Stimulated activated CD4-positive, alpha-beta T cell treated with anti-CD3 and anti-CD28 coated beads, Interleukin-2, amount 100 ng/mL, for 24 hours (primary cell): ENCODE data around the gene AMH.
"Not testable (repeated sequence)": the region's sequence is repeated elsewhere in the genome, so short reads cannot be mapped to it uniquely, and the experiment has no call there.

Source experiments
- DNase-seq, 2 donors: peaks; one replicate each; pipeline ENCODE4 v3.0.0-alpha.2; 2020

The AMH gene

GRCh38 chr19:2271234-2272103 lies 22.3 kb downstream of the AMH start:
- peak in 1 of 2 donors; percentile 37 for DNase-seq

DNA sequence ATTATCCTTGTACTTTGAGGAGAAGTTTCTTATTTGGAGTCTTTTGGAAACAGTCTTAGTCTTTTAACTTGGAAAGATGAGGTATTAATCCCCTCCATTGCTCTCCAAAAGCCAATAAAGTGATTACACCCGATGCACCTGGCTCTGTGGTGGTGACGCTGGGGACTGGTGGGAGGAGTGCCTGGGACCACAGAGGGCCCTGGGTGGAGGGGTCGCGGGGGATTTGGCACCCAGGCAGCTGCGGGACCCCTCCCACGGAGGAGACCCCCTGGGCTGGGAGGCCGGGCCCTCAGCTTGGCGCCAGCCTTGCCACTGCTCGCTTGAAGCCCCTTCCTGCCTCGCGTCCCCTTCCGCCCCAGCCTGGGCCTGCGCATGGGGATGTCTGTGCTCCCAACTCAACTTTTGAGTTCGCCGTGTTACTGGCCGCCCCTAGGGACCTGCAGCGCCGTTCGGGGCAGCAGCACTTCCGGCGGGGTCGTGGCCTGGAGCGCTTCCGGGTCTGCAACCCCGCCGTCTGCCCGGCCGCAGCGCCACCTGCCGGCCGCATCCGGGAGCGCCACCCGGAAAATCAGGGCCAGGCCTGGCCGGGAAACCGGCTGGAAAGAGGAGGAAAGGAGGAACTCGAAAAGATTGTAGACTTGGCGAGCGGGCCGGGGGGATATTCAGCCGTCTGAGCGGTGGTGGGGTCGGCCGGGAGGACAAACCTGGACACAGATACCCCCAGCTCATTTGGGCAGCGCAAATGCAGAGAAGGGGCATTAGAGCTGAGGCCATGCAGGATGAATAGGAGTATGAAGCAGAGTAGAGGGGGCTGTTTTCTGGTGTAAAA lies 24.4 kb downstream of the AMH start:
- peak; percentile 82 to 83 for DNase-seq

- no peak for DNase-seq
Measured at GRCh38 chr19:2274185-2274711, 25.1 kb downstream of the AMH start.

DNA sequence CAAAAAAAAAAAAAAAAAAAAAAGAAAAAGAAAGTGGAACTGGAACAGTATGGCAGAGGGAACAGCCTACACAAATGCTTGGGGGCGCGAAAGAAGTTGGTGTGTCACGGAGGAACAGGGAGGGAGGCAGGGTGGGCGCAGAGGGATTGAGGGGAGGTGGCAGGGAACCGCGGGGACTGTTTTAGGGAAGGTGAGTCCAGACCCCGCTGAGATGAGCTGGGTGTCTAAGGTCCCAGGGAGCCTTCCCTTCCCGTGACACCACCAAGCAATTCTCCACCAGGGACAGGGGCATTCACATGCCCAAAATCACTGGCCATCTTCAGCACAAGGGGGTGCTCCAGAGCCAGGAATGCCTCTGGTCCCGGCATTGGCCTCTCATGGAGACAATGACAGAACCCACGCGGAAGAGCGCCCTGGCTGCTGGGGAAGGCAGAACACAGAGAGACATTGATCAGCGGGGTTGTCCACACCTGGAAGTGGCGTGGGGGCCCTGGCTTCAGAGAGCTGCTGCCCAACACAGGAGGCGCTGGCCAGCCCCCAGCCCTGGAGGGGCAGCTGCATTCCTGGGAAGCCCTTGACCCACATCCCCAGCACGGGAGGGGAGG lies 25.9 kb downstream of the AMH start:
- DNase-seq, result peak; percentile 53 to 55

DNA sequence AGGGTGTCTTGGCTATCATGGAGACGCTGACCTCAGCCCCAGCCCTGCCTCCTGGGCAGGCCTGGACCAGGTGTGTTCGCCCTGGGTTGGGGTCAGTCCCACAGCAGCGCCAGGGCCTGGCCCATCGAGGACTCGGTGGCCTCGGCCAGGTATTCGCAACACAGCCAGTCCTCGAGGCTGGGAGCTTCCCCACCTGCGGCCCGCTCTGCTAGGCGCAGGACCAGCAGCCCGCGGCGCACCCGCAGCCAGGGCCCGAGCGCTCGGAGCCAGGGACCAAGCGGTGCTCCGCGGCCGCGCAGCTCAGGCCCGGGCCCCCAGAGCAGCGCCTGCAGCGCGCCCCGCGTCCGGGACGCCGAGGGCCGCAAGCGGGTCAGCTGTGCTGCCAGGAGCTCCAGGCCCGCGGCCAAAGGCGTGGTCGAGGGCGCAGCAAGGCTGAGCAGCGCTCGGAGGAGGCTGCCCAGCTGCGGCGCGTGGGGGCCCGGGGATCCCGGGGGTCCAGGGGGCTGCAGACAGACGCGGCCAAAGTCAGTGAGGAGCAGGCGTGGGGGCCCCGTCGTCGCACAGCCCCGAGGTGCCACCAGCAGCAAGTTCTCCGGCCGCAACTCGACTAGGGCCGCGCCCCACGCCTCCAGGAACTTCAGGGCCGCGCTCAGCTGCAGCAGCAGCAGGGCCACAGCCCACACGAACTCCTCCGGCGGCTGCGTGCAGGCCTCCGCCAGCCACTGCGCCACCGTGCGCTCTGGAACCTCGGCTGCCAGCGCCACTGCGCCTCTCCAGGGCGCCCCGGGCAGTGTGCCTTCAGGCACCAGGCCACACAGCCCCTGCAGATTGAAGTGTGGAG lies 26.7 kb downstream of the AMH start:
- DNase-seq, result no peak

DNA sequence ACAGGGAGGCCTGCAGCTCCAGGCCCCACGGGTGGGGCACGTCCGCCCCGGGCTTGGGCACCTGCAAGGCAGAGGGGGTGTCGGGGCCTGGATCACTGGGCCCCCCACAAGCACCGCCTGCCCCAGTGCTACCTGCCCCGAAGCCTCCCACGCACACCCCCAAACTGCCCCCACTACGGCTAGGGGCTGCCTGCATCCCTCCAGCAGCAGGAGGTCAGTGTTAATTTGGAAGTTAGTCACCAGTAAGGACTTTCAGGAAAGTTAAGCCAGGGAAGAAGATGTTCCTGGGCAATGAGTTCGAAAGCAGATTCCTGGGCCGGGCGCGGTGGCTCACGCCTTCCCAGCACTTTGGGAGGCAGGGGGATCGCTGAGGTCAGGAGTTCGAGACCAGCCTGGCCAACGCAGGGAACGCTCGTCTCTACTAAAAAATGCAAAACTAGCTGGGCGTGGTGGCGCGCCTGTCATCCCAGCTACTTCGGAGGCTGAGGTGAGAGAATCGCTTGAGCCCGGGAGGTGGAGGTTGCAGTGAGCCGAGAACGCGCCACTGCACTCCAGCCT lies 27.4 kb downstream of the AMH start:
- no peak for DNase-seq

GRCh38 chr19:2277138-2277537 lies 28.0 kb downstream of the AMH start:
- no peak for DNase-seq

DNA sequence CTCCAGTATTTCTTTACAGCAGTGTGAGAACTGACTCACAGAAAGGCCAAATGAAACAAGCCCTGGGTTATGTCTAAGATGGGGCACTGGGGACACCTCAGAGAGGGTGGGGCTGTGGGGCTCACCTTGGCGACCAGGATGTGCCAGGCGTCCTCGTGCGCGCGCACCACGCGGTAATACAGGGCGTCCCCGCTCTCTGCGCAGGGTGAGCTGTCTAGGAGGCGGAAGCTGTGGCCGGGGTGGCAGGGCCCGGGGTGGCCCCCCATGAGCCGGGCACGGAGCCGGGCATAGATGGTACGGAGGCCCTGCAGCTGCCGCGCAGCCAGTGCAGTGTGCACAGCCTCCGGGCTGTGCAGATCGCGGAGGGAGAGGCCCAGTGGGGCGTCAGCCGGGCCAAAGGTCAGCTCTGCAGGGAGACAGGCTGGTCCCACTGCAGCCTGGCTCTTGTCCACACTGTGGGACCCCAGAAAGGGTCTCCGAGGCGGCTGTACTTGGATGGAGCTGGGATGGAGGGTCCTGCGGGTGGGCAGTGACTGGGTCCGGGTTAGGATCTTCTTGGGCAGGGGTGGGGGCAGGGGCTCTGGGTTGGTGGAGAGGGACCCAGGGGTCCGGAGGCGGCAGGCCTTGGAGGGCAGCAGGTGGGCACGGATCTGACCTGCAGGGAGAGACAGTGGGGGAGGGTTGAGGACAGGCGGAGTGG lies 29.5 kb downstream of the AMH start:
- no peak for DNase-seq

GRCh38 chr19:2280633-2281264 lies 31.6 kb downstream of the AMH start:
- DNase-seq, result no peak

DNA sequence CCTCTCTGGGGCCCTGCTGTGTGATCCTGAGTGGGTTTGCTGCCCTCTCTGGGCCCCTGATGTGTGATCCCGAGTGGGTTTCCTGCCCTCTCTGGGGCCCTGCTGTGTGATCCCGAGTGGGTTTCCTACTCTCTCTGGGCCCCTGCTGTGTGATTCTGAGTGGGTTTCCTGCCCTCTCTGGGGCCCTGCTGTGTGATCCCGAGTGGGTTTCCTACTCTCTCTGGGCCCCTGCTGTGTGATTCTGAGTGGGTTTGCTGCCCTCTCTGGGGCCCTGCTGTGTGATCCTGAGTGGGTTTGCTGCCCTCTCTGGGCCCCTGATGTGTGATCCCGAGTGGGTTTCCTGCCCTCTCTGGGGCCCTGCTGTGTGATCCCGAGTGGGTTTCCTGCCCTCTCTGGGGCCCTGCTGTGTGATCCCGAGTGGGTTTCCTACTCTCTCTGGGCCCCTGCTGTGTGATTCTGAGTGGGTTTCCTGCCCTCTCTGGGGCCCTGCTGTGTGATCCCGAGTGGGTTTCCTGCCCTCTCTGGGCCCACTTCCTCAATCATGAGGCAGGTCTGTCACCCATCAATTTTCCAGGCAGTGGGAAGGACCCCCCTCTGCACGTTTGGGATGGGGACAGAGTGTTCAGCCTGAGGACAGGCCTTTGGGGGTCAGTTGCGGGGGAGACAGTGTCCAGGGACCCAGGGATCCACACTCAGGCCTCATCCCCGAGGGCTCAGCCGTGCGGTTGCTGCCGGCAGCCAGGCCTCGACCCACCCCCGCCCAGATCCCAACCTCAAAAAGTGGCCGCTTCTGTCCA lies 32.3 kb downstream of the AMH start:
- DNase-seq, result not testable (repeated sequence)

DNA sequence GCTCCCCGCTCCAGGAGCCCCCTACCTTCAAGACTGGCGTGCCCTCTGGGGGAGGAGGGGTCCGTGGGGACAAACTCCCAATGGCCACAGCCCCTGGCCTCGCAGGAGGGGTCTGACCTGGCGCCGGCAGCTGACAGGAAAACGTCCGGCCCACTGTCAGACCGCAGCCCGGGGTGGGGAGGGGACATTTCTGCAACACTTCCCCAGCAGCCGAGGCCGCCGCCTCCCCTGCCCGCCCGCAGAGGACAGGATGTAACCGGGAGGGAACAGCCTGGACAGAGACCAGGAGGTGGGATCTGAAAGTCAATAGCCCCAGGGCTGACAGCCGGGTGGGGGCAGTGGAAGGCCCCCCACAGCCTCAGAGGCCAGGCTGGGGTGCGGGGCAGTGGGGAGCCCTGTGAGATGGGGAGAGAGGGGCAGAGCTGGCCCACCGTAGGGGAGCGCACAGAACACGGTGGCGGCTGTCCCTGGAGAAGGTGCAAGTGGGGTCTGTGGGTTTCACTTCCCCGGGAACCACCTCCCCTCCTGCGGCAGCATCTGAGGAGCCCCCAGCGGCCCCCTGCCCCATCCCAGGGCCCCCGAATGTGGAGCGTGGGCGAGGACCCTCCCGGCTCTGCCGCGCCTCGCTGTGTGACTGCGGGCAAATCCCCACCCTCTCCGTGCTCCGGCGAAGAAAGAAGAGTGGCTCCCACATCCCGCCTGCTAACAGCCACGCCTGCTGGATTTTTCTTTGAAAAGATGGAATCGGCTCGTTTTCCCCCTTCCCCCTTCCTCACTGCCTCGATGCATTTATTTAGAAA lies 33.1 kb downstream of the AMH start, which contains the start of gene PEAK3:
TSS of gene PEAK3 (minus strand) at position 114 of the 800 bp plus-strand sequence. CDS start 1,244 bp downstream, outside the sequence.
- peak in 1 of 2 donors; percentile 40 for DNase-seq

DNA sequence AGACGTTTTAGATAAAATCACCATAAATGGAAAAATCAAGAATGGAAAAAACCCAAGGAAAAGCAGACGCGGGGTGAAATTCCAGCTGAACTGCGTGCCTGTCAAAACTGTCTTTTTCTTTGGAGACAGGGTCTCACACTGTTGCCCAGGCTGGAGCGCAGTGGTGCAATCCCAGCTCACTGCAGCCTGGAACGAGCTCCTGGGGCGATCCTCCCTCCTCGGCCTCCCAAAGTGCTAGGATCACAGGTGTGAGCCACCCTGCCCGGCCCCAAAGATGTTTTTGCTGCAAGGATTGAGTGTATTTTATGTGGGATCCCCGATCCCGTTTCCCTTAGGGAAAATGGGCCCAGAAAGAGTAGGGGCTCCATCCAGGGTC lies 33.7 kb downstream of the AMH start:
- DNase-seq, result no peak

DNA sequence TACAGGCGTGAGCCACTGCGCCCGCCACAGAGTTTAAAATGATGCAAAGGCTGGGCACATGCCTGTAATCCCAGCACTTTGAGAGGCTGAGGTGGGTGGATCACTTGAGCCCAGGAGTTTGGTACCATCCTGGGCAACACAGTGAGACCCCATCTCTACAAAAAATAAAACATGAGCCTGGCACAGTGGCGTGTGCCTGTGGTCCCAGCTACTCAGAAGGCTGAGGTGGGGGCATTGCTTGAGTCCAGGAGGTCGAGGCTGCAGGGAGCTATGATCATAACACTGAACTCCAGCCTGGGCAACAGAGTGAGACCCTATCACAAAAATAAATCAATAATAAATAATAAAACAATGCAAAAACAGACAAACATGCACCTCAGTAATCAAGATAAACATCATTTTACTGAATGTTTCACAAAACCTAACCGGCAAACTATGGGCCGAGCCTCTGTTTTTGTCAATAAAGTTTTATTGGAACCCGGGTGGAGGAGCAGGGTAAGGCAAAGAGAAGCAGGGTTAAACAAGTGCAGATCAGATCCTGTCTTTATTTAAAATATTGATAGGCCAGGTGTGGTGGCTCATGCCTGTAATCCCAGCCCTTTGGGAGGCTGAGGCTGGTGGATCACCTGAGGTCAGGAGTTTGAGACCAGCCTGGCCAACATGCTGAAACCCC lies 34.8 kb downstream of the AMH start:
- DNase-seq, result no peak

DNA sequence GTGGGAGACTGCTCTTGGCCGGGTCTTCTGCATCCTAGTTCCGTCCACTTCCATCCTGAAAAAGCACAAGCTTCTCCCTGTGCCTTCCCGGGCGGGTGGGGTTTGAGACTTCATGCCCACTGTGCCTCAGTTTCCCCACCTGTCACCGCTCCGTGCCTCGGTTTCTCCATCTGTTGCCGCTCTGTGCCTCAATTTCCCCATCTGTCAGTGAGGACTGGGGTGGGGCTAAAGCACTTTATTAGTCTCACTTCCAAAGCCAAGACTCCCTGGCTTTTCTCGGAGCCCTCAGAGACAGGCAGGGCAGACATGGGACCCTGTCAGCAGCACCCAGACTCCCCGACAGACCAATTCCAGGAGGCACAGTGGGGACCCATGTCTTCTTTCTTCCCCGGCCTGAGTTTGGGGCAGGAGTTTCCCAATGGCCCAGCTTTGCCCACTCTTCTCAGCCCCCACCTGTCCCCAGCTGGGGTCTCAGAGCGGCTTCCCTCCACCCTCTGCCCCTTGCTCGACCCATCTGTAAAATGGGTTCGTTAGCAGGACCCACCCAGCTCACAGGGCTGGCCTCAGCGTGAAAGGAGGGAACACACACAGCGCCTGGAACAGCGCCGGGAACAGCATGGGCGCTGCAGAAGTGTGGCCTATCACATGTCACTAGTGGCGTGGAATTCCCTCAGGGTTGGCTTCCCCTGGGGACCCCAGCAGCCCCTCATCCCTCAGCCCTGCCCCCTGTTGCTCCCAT lies 37.4 kb downstream of the AMH start:
- DNase-seq, result no peak

- no peak for DNase-seq
Measured at GRCh38 chr19:2287585-2288337, 38.6 kb downstream of the AMH start.

DNA sequence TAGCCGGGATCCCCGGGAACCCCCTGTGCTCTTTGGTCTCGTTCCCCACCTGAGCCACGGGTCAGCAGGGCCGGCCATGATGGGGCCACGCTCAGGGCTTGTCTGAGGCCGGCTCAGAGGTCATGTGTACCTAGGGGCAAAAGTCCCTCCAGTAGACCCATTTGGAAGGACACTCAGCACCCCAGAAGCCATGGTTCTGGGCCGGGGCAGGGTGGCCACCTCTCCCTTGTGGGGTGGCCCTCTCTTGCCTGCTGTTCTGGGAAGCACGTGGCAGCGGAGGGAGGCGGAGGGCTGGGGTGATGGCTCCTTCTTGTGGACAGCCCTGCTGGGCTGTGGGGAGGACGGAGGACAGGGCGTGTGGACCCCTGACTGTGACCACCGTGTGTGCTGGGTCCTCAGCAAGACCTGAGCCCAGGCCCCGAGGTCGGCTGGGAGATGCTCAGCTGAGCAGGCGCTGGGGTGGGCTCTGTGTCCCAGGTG lies 39.3 kb downstream of the AMH start:
- DNase-seq, result no peak
